ENCODE data around the gene UACA.

DNA sequence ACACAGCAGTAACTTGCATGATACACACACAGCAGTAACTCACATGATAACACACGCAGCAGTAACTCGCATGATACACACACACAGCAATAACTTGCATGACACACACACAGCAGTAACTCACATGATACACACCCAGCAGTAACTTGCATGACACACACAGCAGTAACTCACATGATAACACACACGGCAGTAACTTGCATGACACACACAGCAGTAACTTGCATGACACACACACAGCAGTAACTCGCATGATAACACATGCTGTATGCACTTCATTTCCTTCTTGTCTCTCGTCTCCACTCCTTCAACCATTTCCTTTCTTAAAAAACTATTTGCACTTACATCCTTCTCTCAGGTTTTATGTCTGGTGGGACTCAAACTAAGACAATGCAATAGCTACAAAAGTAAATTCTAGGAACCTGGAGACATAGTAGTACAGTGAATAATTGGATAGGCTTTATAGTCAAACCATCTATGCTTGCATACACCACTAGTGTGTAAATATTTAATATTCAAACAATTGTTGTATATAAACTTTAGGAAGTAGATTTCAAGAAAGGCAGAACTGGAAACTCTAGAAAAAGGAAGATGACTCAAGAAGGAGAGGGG is 130.8 kb downstream of the UACA start:
- TF ChIP-seq POLR2AphosphoS5 (IDR thresholded peaks at IDR 0.05; ENCODE audit: low read depth, low read length) (no peak), POLR2A (IDR thresholded peaks at IDR 0.05; ENCODE audit: low read depth, low read length) (no peak), TAF1 (IDR thresholded peaks at IDR 0.05; ENCODE audit: low read depth, low read length) (no peak), SPI1 (IDR thresholded peaks at IDR 0.05; ENCODE audit: low read depth, low read length) (no peak), PAX5 (IDR thresholded peaks at IDR 0.05; ENCODE audit: insufficient read depth, low read length, severe bottlenecking) (no peak), POU2F2 (IDR thresholded peaks at IDR 0.05; ENCODE audit: low read depth, low read length) (no peak)

Measured in GM12891 (cell line).